GM12872 (cell line): ENCODE data around the gene MCCC2.

Source experiments
- TF ChIP-seq, protein P1 (sequence below): IDR thresholded peaks from 3 replicates; pipeline ENCODE4 v1.5.1; 2011; ENCODE audit warnings: low read depth, mild to moderate bottlenecking, low read length, moderate library complexity; ENCODE audit not compliant: insufficient read depth

MCCC2 gene

DNA sequence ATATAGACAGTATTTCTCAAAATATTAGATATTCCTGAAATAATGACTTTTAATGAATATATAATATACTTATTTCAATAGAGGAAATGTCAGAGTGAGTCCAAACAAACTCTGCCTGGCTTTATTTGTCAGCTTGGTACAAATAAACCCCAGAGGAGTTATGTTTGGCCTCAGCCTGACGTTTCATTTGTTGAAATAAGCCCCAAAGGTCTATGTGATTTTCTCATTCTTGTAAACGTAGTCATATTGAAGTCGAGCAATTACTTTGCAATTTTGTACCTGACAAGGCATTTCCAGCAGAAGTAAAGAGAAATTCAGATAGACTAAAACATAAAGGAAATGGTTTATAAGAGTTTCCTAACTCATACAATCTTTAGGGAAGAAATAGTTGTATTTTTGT is 57.9 kb downstream of the MCCC2 start:
- TF ChIP-seq, protein P1, sequence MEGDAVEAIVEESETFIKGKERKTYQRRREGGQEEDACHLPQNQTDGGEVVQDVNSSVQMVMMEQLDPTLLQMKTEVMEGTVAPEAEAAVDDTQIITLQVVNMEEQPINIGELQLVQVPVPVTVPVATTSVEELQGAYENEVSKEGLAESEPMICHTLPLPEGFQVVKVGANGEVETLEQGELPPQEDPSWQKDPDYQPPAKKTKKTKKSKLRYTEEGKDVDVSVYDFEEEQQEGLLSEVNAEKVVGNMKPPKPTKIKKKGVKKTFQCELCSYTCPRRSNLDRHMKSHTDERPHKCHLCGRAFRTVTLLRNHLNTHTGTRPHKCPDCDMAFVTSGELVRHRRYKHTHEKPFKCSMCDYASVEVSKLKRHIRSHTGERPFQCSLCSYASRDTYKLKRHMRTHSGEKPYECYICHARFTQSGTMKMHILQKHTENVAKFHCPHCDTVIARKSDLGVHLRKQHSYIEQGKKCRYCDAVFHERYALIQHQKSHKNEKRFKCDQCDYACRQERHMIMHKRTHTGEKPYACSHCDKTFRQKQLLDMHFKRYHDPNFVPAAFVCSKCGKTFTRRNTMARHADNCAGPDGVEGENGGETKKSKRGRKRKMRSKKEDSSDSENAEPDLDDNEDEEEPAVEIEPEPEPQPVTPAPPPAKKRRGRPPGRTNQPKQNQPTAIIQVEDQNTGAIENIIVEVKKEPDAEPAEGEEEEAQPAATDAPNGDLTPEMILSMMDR, result no peak

GRCh38 chr5:71651579-71651978 is 64.4 kb downstream of the MCCC2 start:
- TF ChIP-seq, protein P1, result no peak

DNA sequence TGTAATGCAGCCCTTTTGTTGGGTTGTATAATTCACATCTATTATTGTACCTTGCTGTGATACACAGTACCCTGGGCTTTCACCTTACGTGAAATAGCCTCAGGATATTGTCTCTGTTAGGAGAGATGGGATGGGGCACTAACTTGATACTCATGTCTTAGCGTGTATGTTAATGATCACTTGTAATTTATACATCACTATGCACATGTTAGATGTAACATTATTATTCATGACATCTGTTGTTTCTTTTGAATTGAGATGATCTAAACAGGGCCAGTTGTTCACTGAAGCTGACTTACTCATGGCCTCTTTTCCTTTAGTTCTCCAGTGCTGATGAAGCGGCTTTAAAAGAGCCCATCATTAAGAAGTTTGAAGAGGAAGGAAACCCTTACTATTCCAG is 65.2 kb downstream of the MCCC2 start:
- TF ChIP-seq, protein P1, result no peak

- TF ChIP-seq, protein P1, result no peak
Measured at GRCh38 chr5:71652803-71653543, 65.8 kb downstream of the MCCC2 start.

DNA sequence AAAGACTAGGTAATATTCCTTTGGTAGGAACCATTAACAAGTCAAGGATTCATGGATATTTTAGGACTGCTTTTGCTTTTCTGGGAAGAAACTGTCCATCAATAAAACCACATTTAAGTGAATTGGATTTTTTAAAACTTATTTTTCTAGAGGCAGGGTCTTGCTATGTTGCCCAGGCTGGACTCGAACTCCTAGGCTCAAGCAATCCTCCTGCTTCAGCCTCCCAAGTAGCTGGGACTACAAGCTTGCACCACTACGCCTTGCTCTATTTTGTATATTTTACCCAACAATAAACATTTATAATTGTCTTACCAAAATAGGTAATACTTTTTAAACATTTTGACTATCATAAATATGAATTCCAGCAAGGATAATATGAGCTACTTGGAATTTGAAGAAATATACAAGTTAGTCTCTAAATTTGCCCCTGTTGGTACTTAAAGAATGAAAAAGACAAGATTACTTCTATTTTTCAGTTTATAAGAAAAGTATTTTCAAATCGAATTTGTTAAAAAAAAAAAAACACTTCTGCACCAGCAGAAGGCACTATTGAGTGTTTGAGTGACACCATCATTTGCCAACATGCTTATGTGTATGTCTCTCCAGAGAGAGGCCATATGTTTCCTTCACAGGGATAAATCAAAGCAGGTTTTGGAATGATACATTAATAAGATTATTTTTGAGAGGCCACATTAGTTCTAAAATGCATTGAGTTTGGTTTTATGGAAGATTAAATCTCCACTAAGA is 71.9 kb downstream of the MCCC2 start:
- TF ChIP-seq, protein P1, result peak; percentile 23; the same call in 1 of the 3 replicates

DNA sequence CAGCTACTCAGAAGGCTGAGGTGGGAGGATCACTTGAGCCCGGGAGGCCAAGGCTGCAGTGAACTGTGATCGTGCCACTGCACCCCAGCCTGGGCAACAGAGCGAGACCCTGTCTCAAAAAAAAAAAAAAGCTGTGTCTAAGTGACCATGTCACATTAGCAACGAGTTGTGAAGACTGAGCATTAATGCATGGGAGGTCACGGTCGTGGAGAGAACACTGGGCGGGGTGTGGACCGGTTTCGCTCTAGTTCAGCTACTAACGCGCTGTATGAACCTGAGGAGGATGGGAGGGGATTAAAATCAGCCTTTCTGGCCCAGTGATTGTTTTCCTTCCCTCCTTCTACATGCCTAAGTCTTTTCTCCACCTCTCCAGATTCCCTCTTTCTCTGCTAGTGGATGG is 75.2 kb downstream of the MCCC2 start:
- TF ChIP-seq, protein P1, result no peak

DNA sequence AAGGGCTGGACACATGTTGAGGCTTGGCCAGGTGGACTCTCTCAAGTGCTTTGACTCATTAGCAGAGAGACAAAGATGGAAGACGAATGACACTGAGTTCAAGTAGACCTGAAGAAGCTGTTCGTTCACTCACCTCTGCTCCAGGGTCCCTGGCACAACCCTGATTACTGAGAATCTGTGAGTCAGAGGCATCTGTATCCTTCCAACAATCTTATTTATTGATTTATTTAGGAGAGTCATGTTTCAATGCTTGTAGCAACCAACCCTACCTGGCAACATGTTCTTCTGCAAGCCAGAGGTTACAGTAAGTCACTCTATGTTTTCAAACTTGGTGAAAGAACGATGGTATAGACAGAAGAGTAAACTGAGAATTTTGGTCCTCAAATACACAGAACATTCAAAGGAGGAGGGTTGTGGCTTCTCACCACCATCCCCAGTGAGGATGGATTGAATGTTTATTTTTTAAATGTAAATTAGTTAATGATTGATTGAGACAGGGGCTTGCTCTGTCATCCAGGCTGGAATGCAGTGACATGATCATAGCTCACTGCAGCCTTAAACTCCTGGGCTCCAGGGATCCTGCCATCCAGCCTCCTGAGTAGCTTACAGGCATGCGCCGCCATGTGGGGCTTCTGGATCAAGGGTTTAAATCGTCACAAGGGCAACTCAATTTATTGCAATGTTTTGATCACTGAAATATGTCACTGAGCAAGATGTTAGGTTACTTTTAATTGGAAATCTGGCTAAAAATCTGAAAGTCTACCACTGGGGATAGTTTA is 76.2 kb downstream of the MCCC2 start:
- TF ChIP-seq, protein P1, result no peak
